VCaP (cell line): ENCODE data around the gene RIC1.
"Not testable (repeated sequence)": the region's sequence is repeated elsewhere in the genome, so short reads cannot be mapped to it uniquely, and the experiment has no call there.

Source experiments
- H3K27ac ChIP-seq: fragments of 450-650 bp; 2 replicates; pipeline ENCODE4 v1.5.1; 2017
- TF ChIP-seq, protein P1 (sequence below): fragments of 450-650 bp; conservative IDR thresholded peaks from 2 replicates; pipeline ENCODE4 v1.5.1; 2017; ENCODE audit warnings: mild to moderate bottlenecking, moderate library complexity

Gene RIC1

DNA sequence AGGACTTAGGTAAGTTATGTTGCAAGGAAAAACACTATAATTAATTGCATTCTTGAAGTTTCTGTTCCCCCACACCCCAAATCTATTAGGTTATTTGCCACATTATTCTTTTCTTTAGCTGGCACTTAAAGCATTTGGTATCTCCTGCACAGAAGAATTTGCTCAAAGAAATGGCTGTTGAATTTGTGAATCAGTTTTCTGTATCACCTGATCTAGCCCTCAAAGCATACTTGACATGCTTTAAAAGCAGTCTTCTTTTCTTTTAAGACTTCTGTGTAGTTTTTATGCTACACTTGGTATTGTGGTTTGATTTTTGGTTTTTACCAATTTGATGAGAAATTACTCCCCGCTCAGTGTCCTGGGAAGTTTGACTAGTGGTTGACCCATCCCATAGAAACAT is 69.1 kb downstream of the RIC1 start:
- no peak overlapping the region for H3K27ac ChIP-seq
- TF ChIP-seq, protein P1, sequence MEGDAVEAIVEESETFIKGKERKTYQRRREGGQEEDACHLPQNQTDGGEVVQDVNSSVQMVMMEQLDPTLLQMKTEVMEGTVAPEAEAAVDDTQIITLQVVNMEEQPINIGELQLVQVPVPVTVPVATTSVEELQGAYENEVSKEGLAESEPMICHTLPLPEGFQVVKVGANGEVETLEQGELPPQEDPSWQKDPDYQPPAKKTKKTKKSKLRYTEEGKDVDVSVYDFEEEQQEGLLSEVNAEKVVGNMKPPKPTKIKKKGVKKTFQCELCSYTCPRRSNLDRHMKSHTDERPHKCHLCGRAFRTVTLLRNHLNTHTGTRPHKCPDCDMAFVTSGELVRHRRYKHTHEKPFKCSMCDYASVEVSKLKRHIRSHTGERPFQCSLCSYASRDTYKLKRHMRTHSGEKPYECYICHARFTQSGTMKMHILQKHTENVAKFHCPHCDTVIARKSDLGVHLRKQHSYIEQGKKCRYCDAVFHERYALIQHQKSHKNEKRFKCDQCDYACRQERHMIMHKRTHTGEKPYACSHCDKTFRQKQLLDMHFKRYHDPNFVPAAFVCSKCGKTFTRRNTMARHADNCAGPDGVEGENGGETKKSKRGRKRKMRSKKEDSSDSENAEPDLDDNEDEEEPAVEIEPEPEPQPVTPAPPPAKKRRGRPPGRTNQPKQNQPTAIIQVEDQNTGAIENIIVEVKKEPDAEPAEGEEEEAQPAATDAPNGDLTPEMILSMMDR: no peak

DNA sequence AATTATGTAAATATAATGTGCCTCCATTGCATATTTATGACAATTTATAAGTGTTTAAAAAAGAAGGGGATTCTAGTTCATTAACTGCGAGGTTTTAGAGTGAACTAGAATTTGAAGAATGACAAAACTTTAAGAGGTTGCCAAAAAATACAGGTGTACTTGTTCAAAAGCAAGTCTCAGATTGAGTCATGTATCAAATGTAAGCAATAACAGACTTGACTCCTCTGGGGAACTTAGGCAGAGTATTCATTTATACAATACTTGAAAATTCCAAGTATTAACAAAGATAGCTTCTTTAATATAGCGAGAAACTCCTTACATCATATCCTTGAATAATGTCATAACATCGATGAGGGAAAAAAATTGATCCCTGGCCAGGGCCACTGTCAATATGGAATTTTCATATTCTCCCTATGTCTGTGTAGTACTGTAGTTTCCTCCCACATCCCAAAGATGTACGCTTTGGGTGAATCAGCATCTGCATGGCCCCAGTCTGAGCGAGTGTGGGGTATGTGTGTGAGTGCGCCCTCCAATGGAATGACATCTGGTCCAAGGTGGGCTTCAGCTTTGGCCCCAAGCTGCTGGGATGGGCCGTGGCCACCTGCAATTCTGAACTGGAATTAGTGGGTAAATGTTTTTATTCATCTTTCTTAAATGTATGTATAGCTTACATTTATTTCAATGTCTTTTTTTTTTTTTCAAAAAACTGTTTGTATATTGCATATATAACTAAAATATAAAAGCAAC is 70.1 kb downstream of the RIC1 start:
- TF ChIP-seq, protein P1: no peak
- H3K27ac ChIP-seq: no peak overlapping the region

DNA sequence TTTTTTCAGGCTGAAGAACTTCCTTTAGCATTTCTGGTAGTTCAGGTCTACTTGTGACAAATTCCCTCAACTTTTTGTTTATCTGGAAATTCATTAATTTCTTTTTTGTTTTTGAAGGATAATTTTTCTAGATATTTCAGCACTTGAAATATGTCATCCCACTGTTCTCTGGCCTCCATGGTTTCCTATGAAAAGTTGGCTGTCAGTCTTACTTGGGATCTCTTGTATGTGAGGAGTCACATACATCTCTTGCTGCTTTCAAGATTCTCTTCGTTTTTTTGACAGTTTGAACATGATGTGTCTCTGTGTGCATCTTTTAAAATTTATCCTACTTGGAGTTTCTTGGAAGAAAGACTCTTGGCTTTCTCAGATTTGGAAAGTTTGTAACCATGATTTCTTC is 79.5 kb downstream of the RIC1 start:
- no peak overlapping the region for H3K27ac ChIP-seq
- TF ChIP-seq, protein P1: no peak

DNA sequence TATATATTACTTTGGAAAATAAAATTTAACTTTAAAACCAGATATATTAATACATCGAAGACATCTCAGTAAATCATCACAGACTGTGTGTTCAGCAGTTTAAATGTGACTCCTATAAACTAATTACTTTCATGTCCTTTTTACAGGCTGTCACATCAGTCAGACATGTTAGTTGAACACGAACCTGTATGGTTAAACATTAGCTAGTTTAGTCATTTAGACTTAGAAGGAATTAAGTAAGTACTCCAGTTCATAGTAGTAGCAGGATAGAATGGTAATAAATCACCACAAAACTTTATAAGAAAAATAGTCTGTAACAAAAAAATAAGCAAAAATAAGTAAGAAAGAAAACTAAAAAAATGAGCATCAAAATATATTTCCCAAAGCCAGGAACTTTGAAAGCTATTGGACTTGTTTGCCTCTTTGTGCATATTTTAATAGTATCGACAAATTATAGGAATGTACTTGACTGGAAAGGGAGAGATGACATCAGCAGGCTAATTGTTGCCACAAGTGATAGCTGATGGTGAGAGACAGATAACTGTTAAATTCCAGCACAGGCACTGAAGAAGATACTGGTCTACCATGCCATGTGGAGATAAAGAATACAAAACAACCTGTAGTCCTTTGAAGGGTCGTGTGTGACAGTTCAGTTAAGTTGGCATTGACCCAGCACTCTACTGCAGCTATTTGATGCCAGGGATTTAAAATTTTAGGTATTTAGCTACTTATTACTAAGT is 83.9 kb downstream of the RIC1 start:
- 0 out of 2 replicates have a peak overlapping the region, but pooled peaks have one; percentile 1 for H3K27ac ChIP-seq
- TF ChIP-seq, protein P1: no peak

DNA sequence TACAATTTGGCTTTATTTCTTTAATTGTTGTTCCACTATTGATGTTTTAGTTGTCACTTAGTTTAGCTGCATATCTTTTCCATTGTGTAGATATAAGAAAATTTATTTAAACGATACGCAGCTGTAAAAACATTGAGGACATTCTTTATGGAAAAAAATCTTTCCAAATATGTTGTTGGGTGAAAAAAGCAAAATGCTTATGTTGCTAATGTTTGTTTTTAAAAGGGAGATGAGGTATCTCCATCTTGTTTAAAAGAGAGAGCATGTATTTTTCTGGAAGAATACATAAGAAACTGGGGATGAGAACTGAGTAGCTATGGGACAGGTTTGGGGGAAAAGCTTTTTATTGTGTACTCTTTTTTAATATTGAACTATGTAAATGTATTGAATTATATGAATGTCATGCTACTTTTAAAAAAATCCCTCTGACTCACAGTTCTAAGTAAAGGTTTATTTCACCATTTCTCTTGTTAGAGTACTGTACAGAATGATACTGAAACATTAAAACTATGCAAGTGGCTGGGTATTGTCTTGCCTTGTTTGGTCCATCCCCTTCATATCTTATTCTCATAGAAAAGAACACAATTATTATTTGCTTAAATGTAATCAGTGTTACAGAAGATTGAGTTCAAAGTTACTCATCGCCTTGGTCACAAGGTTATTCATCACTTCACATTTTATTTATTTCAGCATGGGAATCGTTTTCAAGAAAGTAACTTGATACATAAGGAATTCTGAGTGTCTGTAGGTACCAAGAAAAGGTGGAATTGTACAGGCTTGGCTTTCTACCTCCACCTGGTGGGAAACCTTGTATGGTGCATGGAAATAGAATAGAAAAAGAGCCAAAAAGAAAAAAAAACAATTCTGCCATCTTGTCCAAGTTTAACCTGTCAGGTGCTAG is 85.8 kb downstream of the RIC1 start:
- TF ChIP-seq, protein P1: peak; percentile 85

DNA sequence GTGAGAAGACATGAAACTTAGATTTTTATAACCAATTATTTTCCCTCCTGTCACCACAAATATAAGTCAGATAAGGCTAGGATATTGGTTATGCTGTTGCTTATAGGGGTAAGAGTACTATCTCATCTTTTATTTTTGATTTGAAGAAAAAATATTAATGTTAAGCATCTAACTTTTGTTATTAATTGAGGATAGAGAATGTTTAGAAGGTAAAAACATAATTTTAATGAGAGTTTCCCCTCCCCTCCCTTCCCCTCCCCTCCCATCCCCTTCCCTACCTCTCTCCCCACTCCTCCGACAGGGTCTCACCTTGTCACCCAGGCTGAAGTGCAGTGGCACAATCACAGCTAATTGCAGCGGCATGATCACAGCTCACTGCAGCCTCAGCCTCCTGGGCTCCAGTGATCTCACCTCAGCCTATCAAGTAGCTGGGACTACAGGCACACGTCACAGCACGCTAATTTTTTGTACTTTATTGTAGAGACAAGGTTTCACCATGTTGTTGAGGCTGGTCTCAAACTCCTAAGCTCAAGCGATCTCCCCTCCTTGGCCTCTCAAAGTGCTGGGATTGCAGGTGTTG is 86.7 kb downstream of the RIC1 start:
- TF ChIP-seq, protein P1: no peak
- no peak overlapping the region for H3K27ac ChIP-seq

More for the DNA sequence above, 85.8 kb downstream of the RIC1 start:
- no peak overlapping the region for H3K27ac ChIP-seq

DNA sequence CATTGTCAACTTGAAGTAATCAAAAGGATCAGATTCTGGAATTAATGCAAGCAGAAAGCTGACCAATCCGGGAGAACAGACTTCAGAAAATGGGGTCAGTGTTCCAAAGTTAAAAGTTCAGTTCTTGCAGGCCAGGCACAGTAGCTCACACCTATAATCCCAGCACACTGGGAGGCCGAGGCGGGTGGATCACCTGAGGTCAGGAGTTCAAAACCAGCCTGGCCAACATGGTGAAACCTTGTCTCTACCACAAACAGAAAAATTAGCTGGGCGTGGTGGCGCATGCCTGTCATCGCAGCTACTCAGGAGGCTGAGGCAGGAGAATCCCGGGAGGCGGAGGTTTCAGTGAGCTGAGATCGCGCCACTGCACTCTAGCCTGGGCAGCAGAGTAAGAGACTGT is 88.5 kb downstream of the RIC1 start:
- H3K27ac ChIP-seq: not testable (repeated sequence)
